GM20000 (cell line): ENCODE results near the gene ANKRD33B.
A peak's percentile ranks its signal among the peaks of the same experiment; 100 is the strongest.

Source experiments
- DNase-seq: peaks from one replicate; pipeline ENCODE4 v3.0.0; 2012; ENCODE audit warnings: low spot score
- TF ChIP-seq, protein P1 (sequence below): IDR thresholded peaks from 2 replicates; pipeline ENCODE4 v1.5.1; 2012; ENCODE audit warnings: mild to moderate bottlenecking, control low read depth; ENCODE audit errors: extremely low read depth, missing control alignments

Gene ANKRD33B

DNA sequence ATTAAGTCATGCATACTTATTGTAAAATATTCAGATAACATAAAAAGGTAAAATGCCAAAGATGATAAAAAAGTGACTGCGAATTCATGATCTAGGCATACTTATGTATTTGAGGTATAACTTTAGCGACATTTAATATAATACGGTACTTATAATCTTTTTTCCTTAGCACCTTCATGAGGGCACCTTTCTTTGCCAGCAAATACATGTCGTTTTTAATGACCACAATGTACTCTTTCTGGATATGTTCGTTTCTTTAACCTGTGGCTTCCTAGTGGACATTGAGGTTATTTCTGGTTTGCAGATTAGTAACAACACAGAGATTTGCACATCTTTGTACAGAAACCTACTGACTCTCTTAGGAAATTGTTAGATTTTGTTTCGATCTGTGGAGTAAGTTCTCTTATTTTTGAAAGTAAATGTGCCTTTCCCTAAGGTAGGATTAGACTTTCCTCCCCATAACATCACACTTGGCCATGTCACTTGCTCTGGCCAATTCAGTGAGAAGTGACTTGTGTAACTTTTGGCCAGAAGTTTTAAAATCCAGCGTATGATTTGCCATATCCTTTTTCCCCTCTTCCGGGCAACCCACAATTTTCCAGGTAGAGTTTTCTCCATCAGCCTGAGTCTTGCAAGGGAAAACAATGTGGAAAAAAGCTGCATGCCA lies 24.4 kb downstream of the ANKRD33B start:
- DNase-seq, result peak; percentile 1
- TF ChIP-seq, protein P1, sequence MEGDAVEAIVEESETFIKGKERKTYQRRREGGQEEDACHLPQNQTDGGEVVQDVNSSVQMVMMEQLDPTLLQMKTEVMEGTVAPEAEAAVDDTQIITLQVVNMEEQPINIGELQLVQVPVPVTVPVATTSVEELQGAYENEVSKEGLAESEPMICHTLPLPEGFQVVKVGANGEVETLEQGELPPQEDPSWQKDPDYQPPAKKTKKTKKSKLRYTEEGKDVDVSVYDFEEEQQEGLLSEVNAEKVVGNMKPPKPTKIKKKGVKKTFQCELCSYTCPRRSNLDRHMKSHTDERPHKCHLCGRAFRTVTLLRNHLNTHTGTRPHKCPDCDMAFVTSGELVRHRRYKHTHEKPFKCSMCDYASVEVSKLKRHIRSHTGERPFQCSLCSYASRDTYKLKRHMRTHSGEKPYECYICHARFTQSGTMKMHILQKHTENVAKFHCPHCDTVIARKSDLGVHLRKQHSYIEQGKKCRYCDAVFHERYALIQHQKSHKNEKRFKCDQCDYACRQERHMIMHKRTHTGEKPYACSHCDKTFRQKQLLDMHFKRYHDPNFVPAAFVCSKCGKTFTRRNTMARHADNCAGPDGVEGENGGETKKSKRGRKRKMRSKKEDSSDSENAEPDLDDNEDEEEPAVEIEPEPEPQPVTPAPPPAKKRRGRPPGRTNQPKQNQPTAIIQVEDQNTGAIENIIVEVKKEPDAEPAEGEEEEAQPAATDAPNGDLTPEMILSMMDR, result no peak

GRCh38 chr5:10588779-10589447 lies 25.0 kb downstream of the ANKRD33B start:
- peak; percentile 25 for DNase-seq
- TF ChIP-seq, protein P1, result no peak

- no peak for DNase-seq
- TF ChIP-seq, protein P1, result no peak
Observed at GRCh38 chr5:10590226-10590999, 26.5 kb downstream of the ANKRD33B start.

GRCh38 chr5:10591159-10591558 lies 27.3 kb downstream of the ANKRD33B start:
- TF ChIP-seq, protein P1, result no peak
- no peak for DNase-seq

GRCh38 chr5:10591966-10592365 lies 28.1 kb downstream of the ANKRD33B start:
- TF ChIP-seq, protein P1, result no peak
- no peak for DNase-seq

DNA sequence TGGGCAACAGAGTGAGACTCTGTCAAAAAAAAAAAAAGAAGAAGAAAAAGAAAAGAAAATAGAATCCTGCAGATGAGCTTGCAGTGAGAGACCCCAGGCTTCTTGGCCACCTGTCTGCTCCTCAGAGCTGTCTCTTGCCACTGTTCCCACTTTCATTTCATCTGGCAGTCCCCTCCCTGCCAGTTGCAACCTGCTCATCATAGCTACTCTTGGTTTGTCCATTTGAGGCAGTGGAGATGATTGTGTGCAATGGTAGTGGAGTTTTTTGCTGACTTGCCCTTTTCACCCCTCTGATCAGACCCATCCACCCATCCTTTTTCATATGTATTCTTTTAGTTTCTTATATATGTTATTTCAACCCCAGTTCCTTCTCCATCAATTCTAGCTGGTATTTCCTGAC lies 28.7 kb downstream of the ANKRD33B start:
- TF ChIP-seq, protein P1, result no peak
- peak; percentile 45 for DNase-seq
